PFSK-1 (cell line): ENCODE measurements around the gene CREB1.

Experiments
- FOXP2 ChIP-seq: optimal IDR thresholded peaks from 2 replicates; pipeline ENCODE3; 2011; ENCODE audit warnings: borderline replicate concordance, control low read depth, inconsistent platforms; ENCODE audit not compliant: insufficient read depth; ENCODE audit errors: extremely low read length, extremely low read depth
- POLR2AphosphoS5 ChIP-seq: IDR thresholded peaks from 2 replicates; pipeline ENCODE4 v1.6.1; 2012; ENCODE audit warnings: low read depth, mild to moderate bottlenecking, control low read depth, low read length, moderate library complexity
- REST ChIP-seq, 2 experiments: IDR thresholded peaks; 2 replicates each; pipeline versions ENCODE4 v1.6.1 to v1.8.0; 2011 to 2012; ENCODE audit warnings: low read depth in 2 of 2, low read length in 2 of 2, control low read depth in 1 of 2, inconsistent platforms in 1 of 2, mild to moderate bottlenecking in 1 of 2, moderate library complexity in 1 of 2; ENCODE audit not compliant: insufficient read depth in 1 of 2
- SIN3A ChIP-seq: IDR thresholded peaks from 2 replicates; pipeline ENCODE4 v1.6.1; 2012; ENCODE audit warnings: mild to moderate bottlenecking, low read length, moderate library complexity, borderline replicate concordance; ENCODE audit not compliant: insufficient read depth
- TAF1 ChIP-seq: IDR thresholded peaks from 2 replicates; pipeline ENCODE4 v1.6.1; 2012; ENCODE audit warnings: low read length, control low read depth, borderline replicate concordance; ENCODE audit not compliant: insufficient read depth

CREB1 gene

DNA sequence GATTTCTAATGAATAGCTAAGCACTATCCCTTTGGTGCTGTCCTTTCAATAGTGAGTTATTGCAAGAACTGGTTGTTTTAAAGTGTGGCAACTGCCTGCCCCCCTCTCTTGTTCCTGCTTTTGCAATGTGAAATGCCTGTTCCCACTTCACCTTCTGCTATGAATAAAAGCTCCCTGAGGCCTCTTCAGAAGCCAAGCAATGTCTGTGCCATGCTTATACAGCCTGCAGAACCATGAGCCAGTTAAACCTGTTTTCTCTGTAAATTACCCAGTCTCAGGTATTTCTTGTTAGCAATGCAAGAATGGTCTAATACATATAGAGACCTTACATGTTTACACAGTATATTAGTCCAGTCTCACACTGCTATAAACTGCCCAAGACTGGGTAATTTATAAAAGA lies 110.4 kb downstream of the CREB1 start:
- TF ChIP-seq FOXP2 (no peak), REST (IDR thresholded peaks at IDR 0.05; ENCODE audit: insufficient read depth in 1 of 2, low read depth in 2 of 2, low read length in 2 of 2) (no peak), TAF1 (no peak)

DNA sequence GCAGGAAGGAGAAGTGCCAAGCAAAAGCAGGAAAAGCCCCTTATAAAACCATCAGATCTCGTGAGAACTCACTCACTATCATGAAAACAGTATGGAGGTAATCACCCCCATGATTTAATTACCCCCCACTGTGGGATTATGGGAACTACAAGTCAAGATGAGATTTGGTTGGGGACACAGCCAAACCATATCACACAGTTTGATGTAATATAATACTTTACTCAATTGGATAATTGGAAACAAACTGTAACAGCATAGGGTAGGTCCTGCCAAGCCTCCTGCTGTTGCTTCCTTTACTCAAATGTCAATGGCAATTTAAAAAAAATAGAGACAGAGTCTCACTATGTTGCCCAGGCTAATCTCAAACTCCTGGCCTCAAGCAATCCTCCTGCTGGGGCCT lies 110.9 kb downstream of the CREB1 start:
- TF ChIP-seq TAF1 (no peak), POLR2AphosphoS5 (no peak), REST (IDR thresholded peaks at IDR 0.05; ENCODE audit: insufficient read depth in 1 of 2, low read depth in 2 of 2, low read length in 2 of 2) (no peak), SIN3A (no peak), FOXP2 (no peak)

GRCh38 chr2:207643892-207644291 lies 114.1 kb downstream of the CREB1 start:
- no peak for TF ChIP-seq FOXP2
- no peak for TF ChIP-seq SIN3A
- TF ChIP-seq TAF1 = no peak
- TF ChIP-seq REST (IDR thresholded peaks at IDR 0.05; ENCODE audit: insufficient read depth in 1 of 2, low read depth in 2 of 2, low read length in 2 of 2) = no peak
- TF ChIP-seq POLR2AphosphoS5 = no peak
